Measurements from ENCODE around the gene LRIF1.

The LRIF1 gene

GRCh38 chr1:110976089-110976488 lies 12.4 kb upstream of the LRIF1 start:
- Histone ChIP-seq H3K27ac (ENCODE audit: insufficient read depth, low read length, poor library complexity, severe bottlenecking) (no peak overlapping the region), H3K9me3 (ENCODE audit: control insufficient read depth, low read length) (no peaks in the 10 kb centered on the region), H3K4me1 (ENCODE audit: control insufficient read depth, insufficient read depth, low read length, poor library complexity, severe bottlenecking) (no peaks in the 10 kb centered on the region), H3K27me3 (replicated peaks; ENCODE audit: control insufficient read depth, insufficient read depth, low read length, poor library complexity, severe bottlenecking) (no peaks in the 10 kb centered on the region), H3K36me3 (ENCODE audit: control insufficient read depth, insufficient read depth, low read length) (no peaks in the 10 kb centered on the region), H3K4me3 (ENCODE audit: insufficient read depth, low read depth, low read length, poor library complexity, severe bottlenecking) (no peak overlapping the region)
- DNase-seq = no peak

- Histone ChIP-seq H3K27ac (ENCODE audit: insufficient read depth, low read length, poor library complexity, severe bottlenecking) (no peak overlapping the region), H3K27me3 (replicated peaks; ENCODE audit: control insufficient read depth, insufficient read depth, low read length, poor library complexity, severe bottlenecking) (no peaks in the 10 kb centered on the region), H3K9me3 (ENCODE audit: control insufficient read depth, low read length) (no peaks in the 10 kb centered on the region), H3K36me3 (ENCODE audit: control insufficient read depth, insufficient read depth, low read length) (no peaks in the 10 kb centered on the region), H3K4me1 (ENCODE audit: control insufficient read depth, insufficient read depth, low read length, poor library complexity, severe bottlenecking) (no peaks in the 10 kb centered on the region), H3K4me3 (ENCODE audit: insufficient read depth, low read depth, low read length, poor library complexity, severe bottlenecking) (no peak overlapping the region)
- no peak for DNase-seq
Observed at GRCh38 chr1:110975265-110975664, 11.5 kb upstream of the LRIF1 start.

GRCh38 chr1:110967256-110967655 lies 3.5 kb upstream of the LRIF1 start:
- Histone ChIP-seq H3K4me3 (ENCODE audit: insufficient read depth, low read depth, low read length, poor library complexity, severe bottlenecking) (no peak overlapping the region), H3K9me3 (ENCODE audit: control insufficient read depth, low read length) (peaks cover 11% of the 10 kb centered on the region), H3K4me1 (ENCODE audit: control insufficient read depth, insufficient read depth, low read length, poor library complexity, severe bottlenecking) (peaks cover 6% of the 10 kb centered on the region), H3K27ac (ENCODE audit: insufficient read depth, low read length, poor library complexity, severe bottlenecking) (no peak overlapping the region), H3K36me3 (ENCODE audit: control insufficient read depth, insufficient read depth, low read length) (no peaks in the 10 kb centered on the region), H3K27me3 (replicated peaks; ENCODE audit: control insufficient read depth, insufficient read depth, low read length, poor library complexity, severe bottlenecking) (no peaks in the 10 kb centered on the region)
- no peak for DNase-seq

GRCh38 chr1:110964455-110964903 lies 757 bp upstream of the LRIF1 start:
- no peaks in the 10 kb centered on the region for H3K36me3 ChIP-seq (ENCODE audit: control insufficient read depth, insufficient read depth, low read length)
- peak overlapping the region; percentile 87 for H3K4me3 ChIP-seq (ENCODE audit: insufficient read depth, low read depth, low read length, poor library complexity, severe bottlenecking)
- H3K9me3 ChIP-seq (ENCODE audit: control insufficient read depth, low read length) = peaks cover 11% of the 10 kb centered on the region
- peaks cover 6% of the 10 kb centered on the region for H3K4me1 ChIP-seq (ENCODE audit: control insufficient read depth, insufficient read depth, low read length, poor library complexity, severe bottlenecking)
- no peaks in the 10 kb centered on the region for H3K27me3 ChIP-seq (replicated peaks; ENCODE audit: control insufficient read depth, insufficient read depth, low read length, poor library complexity, severe bottlenecking)
- DNase-seq = no peak
- H3K27ac ChIP-seq (ENCODE audit: insufficient read depth, low read length, poor library complexity, severe bottlenecking) = peak overlapping the region; percentile 97

GRCh38 chr1:110962892-110963690 lies 631 bp downstream of the LRIF1 start:
- Histone ChIP-seq H3K36me3 (ENCODE audit: control insufficient read depth, insufficient read depth, low read length) (no peaks in the 10 kb centered on the region), H3K27me3 (replicated peaks; ENCODE audit: control insufficient read depth, insufficient read depth, low read length, poor library complexity, severe bottlenecking) (no peaks in the 10 kb centered on the region), H3K27ac (ENCODE audit: insufficient read depth, low read length, poor library complexity, severe bottlenecking) (peak overlapping the region; percentile 97), H3K4me3 (ENCODE audit: insufficient read depth, low read depth, low read length, poor library complexity, severe bottlenecking) (peak overlapping the region; percentile 87), H3K9me3 (ENCODE audit: control insufficient read depth, low read length) (peaks cover 11% of the 10 kb centered on the region), H3K4me1 (ENCODE audit: control insufficient read depth, insufficient read depth, low read length, poor library complexity, severe bottlenecking) (peaks cover 6% of the 10 kb centered on the region)
- peak; percentile 21 to 46 (median 31) for DNase-seq

- DNase-seq = no peak
- Histone ChIP-seq H3K4me1 (ENCODE audit: control insufficient read depth, insufficient read depth, low read length, poor library complexity, severe bottlenecking) (peaks cover 6% of the 10 kb centered on the region), H3K36me3 (ENCODE audit: control insufficient read depth, insufficient read depth, low read length) (no peaks in the 10 kb centered on the region), H3K4me3 (ENCODE audit: insufficient read depth, low read depth, low read length, poor library complexity, severe bottlenecking) (no peak overlapping the region), H3K27me3 (replicated peaks; ENCODE audit: control insufficient read depth, insufficient read depth, low read length, poor library complexity, severe bottlenecking) (no peaks in the 10 kb centered on the region), H3K9me3 (ENCODE audit: control insufficient read depth, low read length) (peaks cover 11% of the 10 kb centered on the region), H3K27ac (ENCODE audit: insufficient read depth, low read length, poor library complexity, severe bottlenecking) (no peak overlapping the region)
Observed at GRCh38 chr1:110961902-110962301, 1.8 kb downstream of the LRIF1 start.

- no peaks in the 10 kb centered on the region for H3K27me3 ChIP-seq (replicated peaks; ENCODE audit: control insufficient read depth, insufficient read depth, low read length, poor library complexity, severe bottlenecking)
- no peaks in the 10 kb centered on the region for H3K36me3 ChIP-seq (ENCODE audit: control insufficient read depth, insufficient read depth, low read length)
- no peak overlapping the region for H3K27ac ChIP-seq (ENCODE audit: insufficient read depth, low read length, poor library complexity, severe bottlenecking)
- H3K4me1 ChIP-seq (ENCODE audit: control insufficient read depth, insufficient read depth, low read length, poor library complexity, severe bottlenecking) = peaks cover 6% of the 10 kb centered on the region
- peaks cover 11% of the 10 kb centered on the region for H3K9me3 ChIP-seq (ENCODE audit: control insufficient read depth, low read length)
- no peak for DNase-seq
- no peak overlapping the region for H3K4me3 ChIP-seq (ENCODE audit: insufficient read depth, low read depth, low read length, poor library complexity, severe bottlenecking)
Observed at GRCh38 chr1:110960777-110961420, 2.8 kb downstream of the LRIF1 start.

GRCh38 chr1:110957798-110958197 lies 5.9 kb downstream of the LRIF1 start:
- no peaks in the 10 kb centered on the region for H3K27me3 ChIP-seq (replicated peaks; ENCODE audit: control insufficient read depth, insufficient read depth, low read length, poor library complexity, severe bottlenecking)
- no peaks in the 10 kb centered on the region for H3K4me1 ChIP-seq (ENCODE audit: control insufficient read depth, insufficient read depth, low read length, poor library complexity, severe bottlenecking)
- H3K9me3 ChIP-seq (ENCODE audit: control insufficient read depth, low read length) = no peaks in the 10 kb centered on the region
- H3K27ac ChIP-seq (ENCODE audit: insufficient read depth, low read length, poor library complexity, severe bottlenecking) = no peak overlapping the region
- no peaks in the 10 kb centered on the region for H3K36me3 ChIP-seq (ENCODE audit: control insufficient read depth, insufficient read depth, low read length)
- no peak for DNase-seq
- H3K4me3 ChIP-seq (ENCODE audit: insufficient read depth, low read depth, low read length, poor library complexity, severe bottlenecking) = no peak overlapping the region

GRCh38 chr1:110956586-110956985 lies 7.1 kb downstream of the LRIF1 start:
- Histone ChIP-seq H3K9me3 (ENCODE audit: control insufficient read depth, low read length) (no peaks in the 10 kb centered on the region), H3K27me3 (replicated peaks; ENCODE audit: control insufficient read depth, insufficient read depth, low read length, poor library complexity, severe bottlenecking) (no peaks in the 10 kb centered on the region), H3K4me3 (ENCODE audit: insufficient read depth, low read depth, low read length, poor library complexity, severe bottlenecking) (no peak overlapping the region), H3K36me3 (ENCODE audit: control insufficient read depth, insufficient read depth, low read length) (no peaks in the 10 kb centered on the region), H3K27ac (ENCODE audit: insufficient read depth, low read length, poor library complexity, severe bottlenecking) (no peak overlapping the region), H3K4me1 (ENCODE audit: control insufficient read depth, insufficient read depth, low read length, poor library complexity, severe bottlenecking) (no peaks in the 10 kb centered on the region)
- DNase-seq = no peak

- no peak for DNase-seq
- H3K9me3 ChIP-seq (ENCODE audit: control insufficient read depth, low read length) = no peaks in the 10 kb centered on the region
- peaks cover 7% of the 10 kb centered on the region for H3K36me3 ChIP-seq (ENCODE audit: control insufficient read depth, insufficient read depth, low read length)
- no peaks in the 10 kb centered on the region for H3K4me1 ChIP-seq (ENCODE audit: control insufficient read depth, insufficient read depth, low read length, poor library complexity, severe bottlenecking)
- no peak overlapping the region for H3K4me3 ChIP-seq (ENCODE audit: insufficient read depth, low read depth, low read length, poor library complexity, severe bottlenecking)
- H3K27ac ChIP-seq (ENCODE audit: insufficient read depth, low read length, poor library complexity, severe bottlenecking) = no peak overlapping the region
- H3K27me3 ChIP-seq (replicated peaks; ENCODE audit: control insufficient read depth, insufficient read depth, low read length, poor library complexity, severe bottlenecking) = no peaks in the 10 kb centered on the region
Observed at GRCh38 chr1:110953031-110953430, 10.7 kb downstream of the LRIF1 start.

Data from effector memory CD4-positive, alpha-beta T cell (primary cell).